Hepatocyte (in vitro differentiated cells): ENCODE data around the gene WDR59.

Source experiments
- CTCF ChIP-seq: fragments of 200-600 bp; sonication (generic); IDR thresholded peaks from 2 replicates; pipeline ENCODE4 v1.5.1; 2016; ENCODE audit warnings: antibody characterized with exemption, mild to moderate bottlenecking; ENCODE audit not compliant: poor library complexity
- EZH2 ChIP-seq: fragments of 200-600 bp; sonication (generic); IDR thresholded peaks from 2 replicates; pipeline ENCODE4 v1.6.1; 2016; ENCODE audit warnings: antibody characterized with exemption, mild to moderate bottlenecking, borderline replicate concordance

GRCh38 chr16:75007443-75007842 lies 22.5 kb upstream of the WDR59 start:
- TF ChIP-seq CTCF (no peak), EZH2 (no peak)
